GM18868 (cell line): Measurements from ENCODE around the gene CEP164.

Source experiments
- ATAC-seq: cut with Tn5 transposase; IDR thresholded peaks from one replicate; pipeline ENCODE4 v1.9.1; 2021; ENCODE audit warnings: mild to moderate bottlenecking, moderate library complexity; ENCODE audit not compliant: unreplicated experiment

The CEP164 gene

GRCh38 chr11:117327567-117328374 lies at the start of gene CEP164:
CEP164 (plus strand) TSS chr11:117327854; CDS start chr11:117338587, 10,733 bp downstream.
- ATAC-seq, result peak; percentile 93

- no peak for ATAC-seq
Observed at GRCh38 chr11:117278347-117278746, 49.3 kb upstream of the CEP164 start.

- no peak for ATAC-seq
Observed at GRCh38 chr11:117279711-117280376, 47.8 kb upstream of the CEP164 start.

- ATAC-seq, result no peak
Observed at GRCh38 chr11:117281159-117281558, 46.5 kb upstream of the CEP164 start.

- ATAC-seq, result no peak
Observed at GRCh38 chr11:117281869-117282268, 45.8 kb upstream of the CEP164 start.

GRCh38 chr11:117282956-117283355 lies 44.7 kb upstream of the CEP164 start:
- no peak for ATAC-seq

GRCh38 chr11:117284053-117284452 lies 43.6 kb upstream of the CEP164 start:
- no peak for ATAC-seq

GRCh38 chr11:117286588-117286987 lies 41.1 kb upstream of the CEP164 start:
- ATAC-seq, result no peak

- no peak for ATAC-seq
Observed at GRCh38 chr11:117287668-117288067, 40.0 kb upstream of the CEP164 start.

- no peak for ATAC-seq
Observed at GRCh38 chr11:117289795-117290194, 37.9 kb upstream of the CEP164 start.

GRCh38 chr11:117290809-117291396 lies 36.8 kb upstream of the CEP164 start, which contains the start of gene BACE1-AS:
BACE1-AS (plus strand) TSS chr11:117291346.
- ATAC-seq, result no peak

GRCh38 chr11:117292616-117293015 lies 35.0 kb upstream of the CEP164 start:
- no peak for ATAC-seq

- no peak for ATAC-seq
Observed at GRCh38 chr11:117295438-117296137, 32.1 kb upstream of the CEP164 start.

GRCh38 chr11:117296881-117297280 lies 30.8 kb upstream of the CEP164 start:
- no peak for ATAC-seq

GRCh38 chr11:117298195-117298594 lies 29.5 kb upstream of the CEP164 start:
- no peak for ATAC-seq

- ATAC-seq, result no peak
Observed at GRCh38 chr11:117299351-117300282, 28.0 kb upstream of the CEP164 start.

- ATAC-seq, result no peak
Observed at GRCh38 chr11:117300283-117300663, 27.4 kb upstream of the CEP164 start.

GRCh38 chr11:117300773-117301172 lies 26.9 kb upstream of the CEP164 start:
- ATAC-seq, result no peak

- no peak for ATAC-seq
Observed at GRCh38 chr11:117302228-117302627, 25.4 kb upstream of the CEP164 start.

GRCh38 chr11:117303101-117303500 lies 24.6 kb upstream of the CEP164 start:
- ATAC-seq, result no peak
